ENCODE measurements around the gene NCS1. TPM values are rescaled to one million over a fixed set of nuclear protein-coding genes. Genes with fewer than 3 reads are reported as not detected.

NCS1 gene
- total RNA-seq, 1 donor from 2014 or later = 32.8 TPM

- Mint-ChIP-seq H3K9me3 (no peaks in the 10 kb centered on the region), H3K27me3 (peaks cover 5% of the 10 kb centered on the region), H3K4me1 (ENCODE audit: unreplicated experiment) (peaks cover 15% of the 10 kb centered on the region), H3K36me3 (no peaks in the 10 kb centered on the region), H3K27ac (no peak overlapping the region), H3K4me3 (no peak overlapping the region)
- TF ChIP-seq, protein P1, sequence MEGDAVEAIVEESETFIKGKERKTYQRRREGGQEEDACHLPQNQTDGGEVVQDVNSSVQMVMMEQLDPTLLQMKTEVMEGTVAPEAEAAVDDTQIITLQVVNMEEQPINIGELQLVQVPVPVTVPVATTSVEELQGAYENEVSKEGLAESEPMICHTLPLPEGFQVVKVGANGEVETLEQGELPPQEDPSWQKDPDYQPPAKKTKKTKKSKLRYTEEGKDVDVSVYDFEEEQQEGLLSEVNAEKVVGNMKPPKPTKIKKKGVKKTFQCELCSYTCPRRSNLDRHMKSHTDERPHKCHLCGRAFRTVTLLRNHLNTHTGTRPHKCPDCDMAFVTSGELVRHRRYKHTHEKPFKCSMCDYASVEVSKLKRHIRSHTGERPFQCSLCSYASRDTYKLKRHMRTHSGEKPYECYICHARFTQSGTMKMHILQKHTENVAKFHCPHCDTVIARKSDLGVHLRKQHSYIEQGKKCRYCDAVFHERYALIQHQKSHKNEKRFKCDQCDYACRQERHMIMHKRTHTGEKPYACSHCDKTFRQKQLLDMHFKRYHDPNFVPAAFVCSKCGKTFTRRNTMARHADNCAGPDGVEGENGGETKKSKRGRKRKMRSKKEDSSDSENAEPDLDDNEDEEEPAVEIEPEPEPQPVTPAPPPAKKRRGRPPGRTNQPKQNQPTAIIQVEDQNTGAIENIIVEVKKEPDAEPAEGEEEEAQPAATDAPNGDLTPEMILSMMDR (conservative IDR thresholded peaks at IDR 0.05) = no peak
- DNase-seq (ENCODE audit: extremely low spot score, unreplicated experiment) = no peak
These were observed 72.5 kb downstream of the NCS1 start for GRCh38 chr9:130244548-130245165.

- peaks cover 8% of the 10 kb centered on the region for H3K27me3 Mint-ChIP-seq
- H3K4me1 Mint-ChIP-seq (ENCODE audit: unreplicated experiment) = peaks cover 14% of the 10 kb centered on the region
- DNase-seq (ENCODE audit: extremely low spot score, unreplicated experiment) = no peak
- no peaks in the 10 kb centered on the region for H3K9me3 Mint-ChIP-seq
- TF ChIP-seq, protein P1 (conservative IDR thresholded peaks at IDR 0.05) = no peak
- no peak overlapping the region for H3K4me3 Mint-ChIP-seq
- no peaks in the 10 kb centered on the region for H3K36me3 Mint-ChIP-seq
- H3K27ac Mint-ChIP-seq = no peak overlapping the region
These were observed 73.3 kb downstream of the NCS1 start for GRCh38 chr9:130245474-130245873.

DNA sequence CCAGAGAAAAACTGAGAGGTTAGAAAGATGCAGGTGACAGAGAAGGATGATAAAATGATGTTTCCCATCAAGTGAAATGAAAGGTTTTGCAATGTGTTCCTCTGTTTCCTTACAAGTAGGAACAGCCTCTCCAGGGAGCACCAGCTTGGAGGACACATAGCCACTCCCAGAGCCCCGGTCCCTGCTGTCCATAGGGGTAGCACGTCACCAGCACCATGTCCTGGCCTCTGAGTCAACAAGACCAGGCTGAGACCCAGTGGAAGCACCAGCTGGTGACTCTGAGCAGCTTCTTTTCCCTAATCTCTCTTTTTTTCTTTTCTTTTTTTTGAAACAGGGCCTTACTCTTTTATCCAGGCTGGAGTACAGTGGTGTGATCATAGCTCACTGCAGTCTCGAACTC lies 73.9 kb downstream of the NCS1 start:
- H3K4me3 Mint-ChIP-seq = no peak overlapping the region
- no peak for DNase-seq (ENCODE audit: extremely low spot score, unreplicated experiment)

DNA sequence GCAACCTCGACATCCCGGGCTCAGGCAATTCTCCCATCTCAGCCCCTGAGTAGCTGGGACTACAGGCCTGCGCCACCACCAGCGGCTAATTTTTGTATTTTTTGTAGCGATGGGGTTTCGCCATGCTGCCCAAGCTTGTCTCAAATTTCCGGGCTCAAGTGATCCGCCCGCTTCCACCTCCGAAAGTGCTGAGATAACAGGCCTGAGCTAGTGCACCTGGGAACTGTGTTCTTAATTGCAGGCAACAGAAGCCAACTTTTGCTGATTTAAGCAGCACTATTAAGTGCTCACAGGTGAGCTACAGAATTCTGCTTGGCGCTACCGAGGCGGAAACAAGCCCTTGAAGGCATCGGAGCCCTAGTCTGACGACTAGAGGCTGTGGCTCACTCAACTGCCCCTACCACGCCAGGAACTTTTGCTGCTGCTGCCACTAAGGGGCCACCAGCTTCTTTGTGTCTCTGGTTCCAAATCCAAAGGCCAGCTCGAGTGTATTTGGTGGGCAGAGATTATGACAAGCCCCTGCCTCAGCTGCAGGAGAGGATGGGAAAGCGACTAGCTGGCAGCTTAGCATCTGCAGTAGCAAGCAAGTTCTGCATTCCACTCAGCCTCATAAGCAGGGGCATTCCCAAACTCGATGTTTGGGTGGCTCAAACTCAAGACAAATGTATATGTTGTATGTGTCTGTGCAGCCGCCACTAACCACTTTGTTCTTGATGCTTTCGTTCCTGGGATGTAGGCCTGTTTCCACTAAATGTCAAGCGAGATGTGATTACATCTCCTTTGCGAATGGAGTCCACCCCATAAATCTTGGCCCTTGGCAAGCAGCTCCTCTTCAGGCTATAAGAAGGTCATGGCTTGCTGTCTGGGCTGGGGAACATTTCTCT lies 82.8 kb downstream of the NCS1 start:
- DNase-seq (ENCODE audit: extremely low spot score, unreplicated experiment) = no peak
- Mint-ChIP-seq H3K27me3 (peaks cover 22% of the 10 kb centered on the region), H3K36me3 (no peaks in the 10 kb centered on the region), H3K27ac (no peak overlapping the region), H3K4me3 (no peak overlapping the region), H3K4me1 (ENCODE audit: unreplicated experiment) (no peaks in the 10 kb centered on the region), H3K9me3 (no peaks in the 10 kb centered on the region)
- TF ChIP-seq, protein P1 (conservative IDR thresholded peaks at IDR 0.05) = no peak

More for the DNA sequence above, 73.9 kb downstream of the NCS1 start:
- peaks cover 9% of the 10 kb centered on the region for H3K4me1 Mint-ChIP-seq (ENCODE audit: unreplicated experiment)
- no peak overlapping the region for H3K27ac Mint-ChIP-seq
- TF ChIP-seq, protein P1 (conservative IDR thresholded peaks at IDR 0.05) = no peak
- no peaks in the 10 kb centered on the region for H3K9me3 Mint-ChIP-seq
- H3K36me3 Mint-ChIP-seq = no peaks in the 10 kb centered on the region
- H3K27me3 Mint-ChIP-seq = peaks cover 12% of the 10 kb centered on the region

DNA sequence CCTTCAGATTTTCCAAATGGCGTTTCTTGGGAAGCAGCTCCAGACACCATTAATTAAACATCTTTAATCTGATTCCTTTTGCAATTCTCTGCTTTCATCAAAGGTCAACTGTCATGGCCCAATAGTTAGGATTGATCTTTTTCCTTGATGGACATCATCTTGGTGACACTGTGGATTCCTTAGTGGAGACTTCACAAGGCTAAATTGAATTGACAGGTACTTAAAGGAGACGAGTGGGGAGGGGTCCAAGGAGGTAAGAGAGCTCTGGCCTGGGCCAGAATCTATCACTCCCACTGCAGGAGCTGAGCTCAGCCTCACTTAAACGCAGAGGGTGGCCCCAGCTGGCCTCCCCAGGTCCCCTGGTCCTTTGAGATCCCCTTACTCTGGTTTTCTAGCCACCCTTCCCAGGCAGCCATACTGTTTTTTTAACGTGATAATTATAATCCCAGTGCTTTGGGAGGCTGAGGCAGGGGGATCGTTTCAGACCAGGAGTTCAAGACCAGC lies 83.5 kb downstream of the NCS1 start:
- Mint-ChIP-seq H3K4me3 (no peak overlapping the region), H3K27ac (no peak overlapping the region), H3K9me3 (no peaks in the 10 kb centered on the region), H3K27me3 (peaks cover 22% of the 10 kb centered on the region), H3K36me3 (no peaks in the 10 kb centered on the region), H3K4me1 (ENCODE audit: unreplicated experiment) (no peaks in the 10 kb centered on the region)
- DNase-seq (ENCODE audit: extremely low spot score, unreplicated experiment) = no peak
- TF ChIP-seq, protein P1 (conservative IDR thresholded peaks at IDR 0.05) = no peak
